Peyer's patch (tissue), 4 donors: ENCODE measurements around the gene HAND2. TPM values are rescaled to one million over a fixed set of nuclear protein-coding genes. Genes with fewer than 3 reads are reported as not detected.

ENCODE experiments used
- DNase-seq, 3 donors: peaks; one replicate each; pipeline ENCODE4 v3.0.0-alpha.2; 2017 to 2019
- H3K27ac ChIP-seq, 4 donors: fragments of 200-600 bp; sonication (generic); one replicate each; pipeline ENCODE4 v1.5.1; 2016 to 2019
- H3K27me3 ChIP-seq, 2 donors: fragments of 200-600 bp; sonication (generic); one replicate each; pipeline ENCODE4 v1.5.1; 2019
- H3K36me3 ChIP-seq, 3 donors: fragments of 200-600 bp; sonication (generic); one replicate each; pipeline ENCODE4 v1.5.1; 2016 to 2019
- H3K4me1 ChIP-seq, 4 donors: fragments of 200-600 bp; sonication (generic); one replicate each; pipeline ENCODE4 v1.5.1; 2016 to 2019
- H3K4me3 ChIP-seq, 4 donors: fragments of 200-600 bp; sonication (generic); 1 replicate in 3 of 4; 2 replicates in 1 of 4; pipeline ENCODE4 v1.5.1; 2016 to 2019; ENCODE audit warnings: mild to moderate bottlenecking in 1 of 4
- H3K9me3 ChIP-seq, 4 donors: fragments of 200-600 bp; sonication (generic); one replicate each; pipeline ENCODE4 v1.5.1; 2016 to 2019; ENCODE audit warnings: mild to moderate bottlenecking in 1 of 4
- POLR2A ChIP-seq, 2 donors: fragments of 450-650 bp; IDR thresholded peaks; one replicate each; pipeline ENCODE4 v1.5.1; 2017; ENCODE audit warnings: antibody characterized with exemption in 2 of 2, mild to moderate bottlenecking in 2 of 2, moderate library complexity in 2 of 2
- total RNA-seq, 4 donors: library from RNA; depleted of rRNA; stranded (reverse); fragments of >200 nt; gene quantifications; one replicate each; pipeline ENCODE4 v1.1.0, GENCODE V29; 2016
- TF ChIP-seq, protein P1 (sequence below), 6 experiments: fragments of 450-650 bp in 4 of 6; fragments of 200-600 bp in 2 of 6; sonication (generic) in 1 of 6; IDR thresholded peaks; one replicate each; pipeline ENCODE4 v1.5.1; 2017 to 2019; ENCODE audit warnings: antibody characterized with exemption in 6 of 6, mild to moderate bottlenecking in 3 of 6, moderate library complexity in 1 of 6

Gene HAND2
- total RNA-seq, 4 donors from 2014 or later: 4.9 to 40.4 (median 9.1) TPM; not detected in 1

DNA sequence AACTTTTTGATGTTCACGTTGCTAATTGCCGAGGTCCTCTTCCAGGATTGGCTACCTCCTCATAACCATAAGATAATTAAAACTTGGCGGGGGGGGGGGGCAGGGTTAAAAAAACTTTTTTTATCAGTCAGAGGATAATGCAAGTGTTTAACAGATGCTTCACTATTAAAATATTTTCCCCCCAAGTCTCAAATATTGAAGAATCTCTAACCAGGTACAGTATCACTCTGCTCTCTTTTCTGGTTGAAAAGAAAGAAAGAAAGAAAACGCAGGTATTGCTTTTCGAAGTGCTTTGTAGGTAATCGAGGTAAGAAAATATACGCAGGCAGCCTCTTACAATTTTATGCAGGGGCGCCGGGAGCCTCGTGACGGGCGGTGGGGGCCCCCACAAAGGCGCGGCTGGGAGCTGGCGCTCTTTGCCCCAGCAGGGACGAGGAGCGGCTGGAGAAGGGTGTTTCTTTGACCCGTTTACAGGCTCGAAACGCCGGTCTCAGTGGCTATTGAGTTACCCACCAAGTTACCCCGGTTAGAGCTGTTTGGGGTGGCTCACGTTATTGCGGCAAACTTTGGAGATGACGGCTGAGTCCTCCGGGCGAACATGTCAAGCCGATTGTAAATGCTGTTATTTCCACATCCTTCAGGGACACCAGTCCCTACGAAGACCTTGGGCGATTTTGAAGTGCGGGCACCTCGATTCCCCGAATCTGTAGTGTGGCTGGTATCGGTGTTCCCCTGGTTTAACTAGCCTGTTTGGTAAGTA is 477 bp upstream of the HAND2 start:
- TF ChIP-seq, protein P1, sequence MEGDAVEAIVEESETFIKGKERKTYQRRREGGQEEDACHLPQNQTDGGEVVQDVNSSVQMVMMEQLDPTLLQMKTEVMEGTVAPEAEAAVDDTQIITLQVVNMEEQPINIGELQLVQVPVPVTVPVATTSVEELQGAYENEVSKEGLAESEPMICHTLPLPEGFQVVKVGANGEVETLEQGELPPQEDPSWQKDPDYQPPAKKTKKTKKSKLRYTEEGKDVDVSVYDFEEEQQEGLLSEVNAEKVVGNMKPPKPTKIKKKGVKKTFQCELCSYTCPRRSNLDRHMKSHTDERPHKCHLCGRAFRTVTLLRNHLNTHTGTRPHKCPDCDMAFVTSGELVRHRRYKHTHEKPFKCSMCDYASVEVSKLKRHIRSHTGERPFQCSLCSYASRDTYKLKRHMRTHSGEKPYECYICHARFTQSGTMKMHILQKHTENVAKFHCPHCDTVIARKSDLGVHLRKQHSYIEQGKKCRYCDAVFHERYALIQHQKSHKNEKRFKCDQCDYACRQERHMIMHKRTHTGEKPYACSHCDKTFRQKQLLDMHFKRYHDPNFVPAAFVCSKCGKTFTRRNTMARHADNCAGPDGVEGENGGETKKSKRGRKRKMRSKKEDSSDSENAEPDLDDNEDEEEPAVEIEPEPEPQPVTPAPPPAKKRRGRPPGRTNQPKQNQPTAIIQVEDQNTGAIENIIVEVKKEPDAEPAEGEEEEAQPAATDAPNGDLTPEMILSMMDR (IDR thresholded peaks at IDR 0.05): no peak
- TF ChIP-seq POLR2A (IDR thresholded peaks at IDR 0.05): no peak
- Histone ChIP-seq H3K27me3 (peaks cover 4 to 39% of the 10 kb centered on the region in 2 donors), H3K4me1 (peaks cover 0 to 10% (median 0%) of the 10 kb centered on the region in 4 donors), H3K36me3 (no peaks in the 10 kb centered on the region), H3K9me3 (no peaks in the 10 kb centered on the region), H3K27ac (peak overlapping the region in 1 of 4 donors; percentile 87), H3K4me3 (peak overlapping the region in 3 of 4 donors; percentile 12 to 49 (median 21))
- DNase-seq: no peak

DNA sequence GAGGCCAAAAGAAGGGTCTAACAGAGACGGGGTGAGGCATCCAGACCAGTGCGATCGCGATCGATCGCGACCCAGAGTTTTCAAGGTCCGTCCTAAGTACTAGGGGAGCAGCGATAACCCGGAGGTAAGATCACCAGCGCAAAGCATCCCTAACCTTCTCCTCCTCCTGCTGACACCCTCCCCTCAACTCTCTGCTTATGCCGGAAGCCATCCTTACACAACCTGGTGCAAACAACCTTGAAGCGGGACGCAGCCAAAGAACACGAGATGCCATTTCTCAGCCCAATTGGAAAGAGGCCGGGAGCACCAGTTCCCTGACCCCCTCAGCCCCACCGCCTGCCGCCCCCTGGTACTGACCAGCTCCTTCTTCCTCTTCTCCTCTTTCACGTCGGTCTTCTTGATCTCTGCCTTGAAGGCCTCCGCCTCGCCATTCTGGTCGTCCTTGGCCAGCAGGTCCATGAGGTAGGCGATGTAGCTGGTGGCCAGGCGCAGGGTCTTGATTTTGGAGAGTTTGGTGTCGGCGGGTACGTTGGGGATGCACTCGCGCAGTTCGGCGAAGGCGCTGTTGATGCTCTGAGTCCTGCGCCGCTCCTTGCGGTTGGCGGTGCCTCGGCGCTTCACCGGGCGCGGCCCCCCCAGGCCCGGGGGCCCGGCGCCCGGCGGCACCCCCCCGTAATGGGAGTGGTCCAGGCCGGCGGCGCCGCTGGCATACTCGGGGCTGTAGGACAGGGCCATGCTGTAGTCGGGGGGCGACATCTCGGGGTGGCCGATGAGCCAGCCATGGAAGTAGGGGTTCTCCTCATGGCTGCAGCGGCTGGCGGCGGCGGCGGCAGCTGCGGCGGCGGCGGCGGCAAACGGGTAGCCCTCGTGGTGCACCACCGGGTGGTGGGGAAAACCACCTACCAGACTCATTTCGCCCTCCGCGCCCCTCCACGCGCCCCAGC is 1.4 kb downstream of the HAND2 start:
- no peaks in the 10 kb centered on the region for H3K36me3 ChIP-seq
- DNase-seq: no peak
- H3K27me3 ChIP-seq: peaks cover 4 to 50% of the 10 kb centered on the region in 2 donors
- TF ChIP-seq POLR2A (IDR thresholded peaks at IDR 0.05): no peak
- peak overlapping the region in 3 of 4 donors; percentile 49 to 87 (median 68) for H3K27ac ChIP-seq
- H3K4me1 ChIP-seq: peaks cover 0 to 10% (median 0%) of the 10 kb centered on the region in 4 donors
- H3K4me3 ChIP-seq: peak overlapping the region; percentile 7 to 49 (median 42)
- no peaks in the 10 kb centered on the region for H3K9me3 ChIP-seq

DNA sequence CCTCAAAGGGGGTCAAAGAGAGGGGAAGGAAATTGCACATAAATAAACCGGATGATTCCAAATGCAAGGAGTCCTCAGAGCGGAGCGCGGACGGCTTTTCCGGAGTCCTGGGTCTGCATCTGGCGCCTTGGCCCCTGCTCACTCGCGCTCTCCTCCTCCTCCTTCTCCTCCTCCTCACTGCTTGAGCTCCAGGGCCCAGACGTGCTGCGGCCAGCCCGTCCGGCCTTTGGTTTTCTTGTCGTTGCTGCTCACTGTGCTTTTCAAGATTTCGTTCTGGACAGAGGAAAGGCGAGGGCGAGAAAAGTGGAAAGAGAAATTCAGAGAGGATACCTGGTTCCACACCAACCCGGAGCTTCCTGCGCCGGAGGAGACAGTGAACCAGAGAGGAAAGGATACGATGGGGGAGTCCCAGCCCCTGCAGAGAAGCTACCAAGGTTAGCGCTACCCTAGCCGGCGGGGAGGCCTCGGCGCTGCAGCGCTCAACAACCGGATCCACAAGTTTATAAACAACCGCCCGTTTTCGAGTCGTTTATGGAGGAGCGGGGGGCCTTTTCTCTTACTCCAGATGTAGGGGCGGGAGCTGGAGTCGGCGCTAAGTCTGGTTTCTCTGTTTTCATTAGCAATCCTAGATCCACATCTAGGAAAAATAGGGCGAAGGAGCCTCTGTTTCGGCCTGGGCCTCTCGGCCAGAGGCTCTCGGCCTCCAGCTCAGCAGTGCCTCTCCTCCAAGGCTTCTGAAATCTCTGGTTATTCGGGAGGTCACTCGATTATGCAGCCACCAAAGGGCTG is 2.7 kb downstream of the HAND2 start:
- Histone ChIP-seq H3K27ac (peak overlapping the region in 3 of 4 donors; percentile 28 to 87 (median 49)), H3K36me3 (no peaks in the 10 kb centered on the region), H3K27me3 (peaks cover 4 to 58% of the 10 kb centered on the region in 2 donors), H3K4me3 (peak overlapping the region in 1 of 4 donors; percentile 49), H3K4me1 (peaks cover 0 to 18% (median 0%) of the 10 kb centered on the region in 4 donors), H3K9me3 (no peaks in the 10 kb centered on the region)
- no peak for TF ChIP-seq POLR2A (IDR thresholded peaks at IDR 0.05)
- TF ChIP-seq, protein P1 (IDR thresholded peaks at IDR 0.05): no peak
- DNase-seq: no peak

DNA sequence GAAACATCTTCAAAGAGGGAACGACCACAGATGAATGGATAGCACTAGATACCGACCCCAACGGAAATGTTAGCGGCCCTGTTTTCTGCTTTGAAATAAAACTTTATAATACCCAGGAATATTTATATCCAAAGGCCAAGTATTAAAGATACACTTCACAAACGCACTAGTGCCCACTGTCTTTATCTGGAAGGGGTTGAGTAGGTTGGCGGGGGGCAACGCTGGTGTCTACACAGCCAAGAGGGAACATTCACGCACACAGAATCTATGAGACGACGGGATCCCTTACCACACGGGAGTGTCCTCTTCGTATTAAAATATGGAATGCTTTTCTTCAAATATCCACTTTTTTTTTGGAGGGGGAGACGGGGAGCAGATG is 3.3 kb downstream of the HAND2 start:
- Histone ChIP-seq H3K4me1 (peaks cover 0 to 24% (median 0%) of the 10 kb centered on the region in 4 donors), H3K9me3 (no peaks in the 10 kb centered on the region), H3K4me3 (peak overlapping the region in 1 of 4 donors; percentile 49), H3K27ac (peak overlapping the region in 2 of 4 donors; percentile 28 to 87), H3K27me3 (peaks cover 4 to 53% of the 10 kb centered on the region in 2 donors), H3K36me3 (no peaks in the 10 kb centered on the region)
- no peak for TF ChIP-seq POLR2A (IDR thresholded peaks at IDR 0.05)
- TF ChIP-seq, protein P1 (IDR thresholded peaks at IDR 0.05): no peak
- no peak for DNase-seq

DNA sequence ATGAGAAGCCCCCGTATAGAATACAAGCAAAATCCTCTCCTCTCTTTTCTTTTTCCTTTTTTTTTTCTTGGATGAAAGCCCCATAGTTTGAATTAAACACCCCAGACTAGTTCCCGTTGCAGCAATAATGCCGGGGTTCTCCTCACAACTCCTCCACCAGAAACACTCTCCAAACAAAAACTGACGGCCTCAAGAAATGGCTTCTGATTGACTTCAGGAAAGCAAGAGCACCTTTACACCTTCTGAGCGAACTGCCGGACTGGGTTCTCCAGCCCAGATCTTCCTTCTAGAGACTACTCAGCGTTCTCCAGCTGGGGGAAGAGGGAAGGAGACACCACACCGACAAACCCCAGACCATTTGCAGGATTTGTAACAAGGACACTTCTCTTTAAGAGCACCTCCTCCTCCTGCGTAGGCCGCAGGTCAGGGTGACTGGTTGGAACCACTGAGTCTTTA is 4.0 kb downstream of the HAND2 start:
- Histone ChIP-seq H3K4me1 (peaks cover 0 to 28% (median 0%) of the 10 kb centered on the region in 4 donors), H3K36me3 (no peaks in the 10 kb centered on the region), H3K27me3 (peaks cover 4 to 49% of the 10 kb centered on the region in 2 donors), H3K4me3 (peak overlapping the region in 1 of 4 donors; percentile 49), H3K27ac (peak overlapping the region in 1 of 4 donors; percentile 87), H3K9me3 (no peaks in the 10 kb centered on the region)
- TF ChIP-seq POLR2A (IDR thresholded peaks at IDR 0.05): no peak
- TF ChIP-seq, protein P1 (IDR thresholded peaks at IDR 0.05): no peak
- DNase-seq: no peak
